Endodermal cell (in vitro differentiated cells): ENCODE data around the gene PIGX. TPM values are rescaled to one million over a fixed set of nuclear protein-coding genes. Genes with fewer than 3 reads are reported as not detected.

ENCODE experiments used
- DNase-seq: peaks from one replicate; pipeline ENCODE4 v3.0.0-alpha.2; 2017
- H3K27ac ChIP-seq: 2 replicates; pipeline ENCODE4 v1.5.1; 2013; ENCODE audit warnings: mild to moderate bottlenecking, low read depth, low read length, moderate library complexity
- H3K27me3 ChIP-seq: 2 replicates; pipeline ENCODE4 v1.6.1; 2013; ENCODE audit warnings: mild to moderate bottlenecking, low read length, moderate library complexity; ENCODE audit not compliant: insufficient read depth, control insufficient read depth, poor library complexity, severe bottlenecking
- H3K36me3 ChIP-seq: 2 replicates; pipeline ENCODE4 v1.7.0; 2013; ENCODE audit warnings: mild to moderate bottlenecking, low read length, moderate library complexity; ENCODE audit not compliant: control insufficient read depth, insufficient read depth
- H3K4me1 ChIP-seq: one replicate; pipeline ENCODE4 v1.7.0; 2013; ENCODE audit warnings: low read length; ENCODE audit not compliant: control insufficient read depth, insufficient read depth
- H3K4me3 ChIP-seq: 2 replicates; pipeline ENCODE4 v1.5.1; 2013; ENCODE audit warnings: mild to moderate bottlenecking, low read length, moderate library complexity
- H3K9ac ChIP-seq: 2 replicates; pipeline ENCODE4 v1.6.1; 2013; ENCODE audit warnings: mild to moderate bottlenecking, low read length, moderate library complexity; ENCODE audit not compliant: poor library complexity, severe bottlenecking; ENCODE audit errors: extremely low read depth
- H3K9me3 ChIP-seq: 2 replicates; pipeline ENCODE4 v1.6.1; 2013; ENCODE audit warnings: mild to moderate bottlenecking, low read length, moderate library complexity; ENCODE audit not compliant: control insufficient read depth
- H3K27ac Mint-ChIP-seq: 2 replicates; pipeline ENCODE4 v1.8.0; 2020; ENCODE audit warnings: mixed read lengths
- H3K27me3 Mint-ChIP-seq: 2 replicates; pipeline ENCODE4 v1.8.0; 2021; ENCODE audit warnings: mild to moderate bottlenecking, mixed read lengths; ENCODE audit not compliant: insufficient read depth
- H3K36me3 Mint-ChIP-seq: 2 replicates; pipeline ENCODE4 v1.8.0; 2020; ENCODE audit warnings: low read depth, mixed read lengths
- H3K4me1 Mint-ChIP-seq: 2 replicates; pipeline ENCODE4 v1.8.0; 2020; ENCODE audit warnings: mixed read lengths
- H3K4me3 Mint-ChIP-seq: 2 replicates; pipeline ENCODE4 v1.8.0; 2020; ENCODE audit warnings: mild to moderate bottlenecking, moderate library complexity, mixed read lengths
- H3K9me3 Mint-ChIP-seq: 2 replicates; pipeline ENCODE4 v1.8.0; 2020; ENCODE audit warnings: mild to moderate bottlenecking, mixed read lengths
- CTCF ChIP-seq: fragments of 200-600 bp; sonication (generic); conservative IDR thresholded peaks from 2 replicates; pipeline ENCODE4 v1.5.0; 2021; ENCODE audit warnings: antibody characterized with exemption, mild to moderate bottlenecking
- WGBS, 2 experiments: methylation state at CpG; one replicate each; pipeline versions ENCODE4 v1.1.5 to v1.1.7; 2013; ENCODE audit warnings: missing lambda C conversion rate in 2 of 2, mixed read lengths in 1 of 2; ENCODE audit not compliant: insufficient coverage in 1 of 2, insufficient read length in 1 of 2; 5-methylcytosine and 5-hydroxymethylcytosine counted together
- total RNA-seq, 2 donors: library from RNA; stranded (reverse); fragmentation: NEBNext Ultra II Directional in 1 of 2; extraction: Animal tissue kit (Norgen Biotek cat#: 25700) in 1 of 2; gene quantifications; 2 replicates in 1 of 2; 3 replicates in 1 of 2; pipeline ENCODE4 v1.2.1, GENCODE V29; 2021

The PIGX gene
- total RNA-seq, 2 donors from 2014 or later, result 21.8 to 33.3 TPM

- peaks cover 6% of the 10 kb centered on the region for H3K4me1 Mint-ChIP-seq
Measured at GRCh38 chr3:196706731-196707130, 5.4 kb upstream of the PIGX start.

GRCh38 chr3:196707566-196707965 lies 4.6 kb upstream of the PIGX start:
- no peaks in the 10 kb centered on the region for H3K27me3 ChIP-seq

More at GRCh38 chr3:196706731-196707130, 5.4 kb upstream of the PIGX start:
- H3K9me3 Mint-ChIP-seq, result no peaks in the 10 kb centered on the region
- Histone ChIP-seq H3K36me3 (no peaks in the 10 kb centered on the region), H3K4me1 (no peaks in the 10 kb centered on the region), H3K27ac (no peak overlapping the region), H3K9me3 (no peaks in the 10 kb centered on the region), H3K9ac (no peak overlapping the region), H3K4me3 (no peak overlapping the region), H3K27me3 (no peaks in the 10 kb centered on the region)
- no peak for DNase-seq
- no peaks in the 10 kb centered on the region for H3K36me3 Mint-ChIP-seq
- H3K4me3 Mint-ChIP-seq, result no peak overlapping the region
- 92% methylated on average over 4 of the region's 4 CpGs; no CpG with 5 or more reads in 1 of the 2 experiments for WGBS, 2 experiments
- no peak overlapping the region for H3K27ac Mint-ChIP-seq
- no peak for TF ChIP-seq CTCF
- peaks cover 6% of the 10 kb centered on the region for H3K27me3 Mint-ChIP-seq

GRCh38 chr3:196708467-196708866 lies 3.7 kb upstream of the PIGX start:
- H3K4me1 Mint-ChIP-seq, result peaks cover 10% of the 10 kb centered on the region
- H3K36me3 ChIP-seq, result no peaks in the 10 kb centered on the region
- no peak overlapping the region for H3K4me3 ChIP-seq
- H3K9ac ChIP-seq, result no peak overlapping the region
- no peaks in the 10 kb centered on the region for H3K36me3 Mint-ChIP-seq
- no peak overlapping the region for H3K27ac ChIP-seq
- H3K9me3 Mint-ChIP-seq, result no peaks in the 10 kb centered on the region
- TF ChIP-seq CTCF, result no peak
- no peaks in the 10 kb centered on the region for H3K27me3 ChIP-seq
- DNase-seq, result no peak
- H3K27me3 Mint-ChIP-seq, result peaks cover 6% of the 10 kb centered on the region
- WGBS, 2 experiments, result 94 to 96% methylated on average over 5 to 7 of the region's 7 CpGs
- no peak overlapping the region for H3K27ac Mint-ChIP-seq
- H3K4me3 Mint-ChIP-seq, result no peak overlapping the region
- no peaks in the 10 kb centered on the region for H3K4me1 ChIP-seq
- no peaks in the 10 kb centered on the region for H3K9me3 ChIP-seq

More at GRCh38 chr3:196707566-196707965, 4.6 kb upstream of the PIGX start:
- Mint-ChIP-seq H3K27ac (no peak overlapping the region), H3K4me3 (no peak overlapping the region), H3K36me3 (no peaks in the 10 kb centered on the region), H3K4me1 (peaks cover 7% of the 10 kb centered on the region), H3K9me3 (no peaks in the 10 kb centered on the region), H3K27me3 (peaks cover 6% of the 10 kb centered on the region)
- TF ChIP-seq CTCF, result no peak
- Histone ChIP-seq H3K27ac (no peak overlapping the region), H3K4me3 (no peak overlapping the region), H3K4me1 (no peaks in the 10 kb centered on the region), H3K9me3 (no peaks in the 10 kb centered on the region), H3K36me3 (no peaks in the 10 kb centered on the region), H3K9ac (no peak overlapping the region)
- 75 to 95% methylated on average over 4 to 6 of the region's 8 CpGs for WGBS, 2 experiments
- DNase-seq, result no peak
